Measurements from ENCODE around the gene PVR.

DNA sequence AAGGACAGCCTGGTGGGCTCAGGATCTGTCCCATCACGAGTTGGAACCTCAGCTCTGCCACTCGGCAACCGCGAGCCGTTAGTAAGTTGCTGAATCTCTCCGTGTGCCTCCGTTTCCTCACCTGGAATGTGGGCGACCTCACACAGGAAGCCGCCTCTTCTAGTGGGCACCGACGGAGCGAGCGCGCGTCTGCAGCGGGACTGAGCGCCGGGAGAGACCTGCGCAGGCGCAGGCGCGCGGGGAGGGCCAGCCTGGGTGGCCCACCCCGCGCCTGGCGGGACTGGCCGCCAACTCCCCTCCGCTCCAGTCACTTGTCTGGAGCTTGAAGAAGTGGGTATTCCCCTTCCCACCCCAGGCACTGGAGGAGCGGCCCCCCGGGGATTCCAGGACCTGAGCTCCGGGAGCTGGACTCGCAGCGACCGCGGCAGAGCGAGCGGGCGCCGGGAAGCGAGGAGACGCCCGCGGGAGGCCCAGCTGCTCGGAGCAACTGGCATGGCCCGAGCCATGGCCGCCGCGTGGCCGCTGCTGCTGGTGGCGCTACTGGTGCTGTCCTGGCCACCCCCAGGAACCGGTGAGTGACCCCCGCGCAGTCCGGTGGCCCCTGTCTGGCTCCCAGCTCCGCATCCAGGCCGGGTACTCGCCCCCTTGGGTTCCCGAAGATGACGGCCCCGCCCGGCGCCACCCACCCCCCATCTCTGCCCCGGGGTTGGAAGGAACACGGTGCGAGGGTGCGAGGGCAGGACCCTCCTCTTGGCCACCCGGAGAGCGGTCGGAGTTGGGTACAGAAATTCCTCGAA is at the start of gene PVR:
- TF ChIP-seq POLR2AphosphoS5 (IDR thresholded peaks at IDR 0.05): peak; percentile 79
- peak; percentile 54 to 72 for TF ChIP-seq POLR2A (IDR thresholded peaks at IDR 0.05)
- peak in 1 of 4 experiments; percentile 22 for TF ChIP-seq CTCF (IDR thresholded peaks at IDR 0.05)
- TF ChIP-seq EP300 (IDR thresholded peaks at IDR 0.05): no peak

Data from gastroesophageal sphincter (tissue), 3 donors.